Measurements from ENCODE around the gene GSG1L. TPM values are rescaled to one million over a fixed set of nuclear protein-coding genes. Genes with fewer than 3 reads are reported as not detected.
A peak's percentile ranks its signal among the peaks of the same experiment; 100 is the strongest.

Gene GSG1L
- total RNA-seq, 1 donor from 2014 or later = not detected

GRCh38 chr16:27921134-27921533 is 142.4 kb downstream of the GSG1L start:
- Mint-ChIP-seq H3K4me3 (no peak overlapping the region), H3K4me1 (peaks cover 6% of the 10 kb centered on the region)
- no peak for TF ChIP-seq CTCF (conservative IDR thresholded peaks at IDR 0.05)

GRCh38 chr16:27920391-27920891 is 143.1 kb downstream of the GSG1L start:
- no peaks in the 10 kb centered on the region for H3K36me3 Mint-ChIP-seq (ENCODE audit: low read depth)
- H3K27ac Mint-ChIP-seq (ENCODE audit: unreplicated experiment) = no peak overlapping the region
- H3K4me3 Mint-ChIP-seq = no peak overlapping the region
- peaks cover 80% of the 10 kb centered on the region for H3K27me3 Mint-ChIP-seq (ENCODE audit: low read depth)
- peaks cover 6% of the 10 kb centered on the region for H3K4me1 Mint-ChIP-seq
- peak; percentile 38 for DNase-seq (ENCODE audit: low read depth, low spot score)
- peak; percentile 62 for TF ChIP-seq CTCF (conservative IDR thresholded peaks at IDR 0.05)
- no peaks in the 10 kb centered on the region for H3K9me3 Mint-ChIP-seq

More at GRCh38 chr16:27921134-27921533, 142.4 kb downstream of the GSG1L start:
- Mint-ChIP-seq H3K9me3 (no peaks in the 10 kb centered on the region), H3K36me3 (ENCODE audit: low read depth) (no peaks in the 10 kb centered on the region), H3K27me3 (ENCODE audit: low read depth) (peaks cover 86% of the 10 kb centered on the region), H3K27ac (ENCODE audit: unreplicated experiment) (no peak overlapping the region)
- no peak for DNase-seq (ENCODE audit: low read depth, low spot score)

- DNase-seq (ENCODE audit: low read depth, low spot score) = no peak
- Mint-ChIP-seq H3K9me3 (no peaks in the 10 kb centered on the region), H3K27me3 (ENCODE audit: low read depth) (peaks cover 80% of the 10 kb centered on the region), H3K36me3 (ENCODE audit: low read depth) (no peaks in the 10 kb centered on the region), H3K4me3 (no peak overlapping the region), H3K27ac (ENCODE audit: unreplicated experiment) (no peak overlapping the region), H3K4me1 (peaks cover 6% of the 10 kb centered on the region)
- TF ChIP-seq CTCF (conservative IDR thresholded peaks at IDR 0.05) = no peak
Observed at GRCh38 chr16:27918755-27919154, 144.8 kb downstream of the GSG1L start.

GRCh38 chr16:27917949-27918348 is 145.6 kb downstream of the GSG1L start:
- no peaks in the 10 kb centered on the region for H3K36me3 Mint-ChIP-seq (ENCODE audit: low read depth)
- H3K27me3 Mint-ChIP-seq (ENCODE audit: low read depth) = peaks cover 77% of the 10 kb centered on the region
- DNase-seq (ENCODE audit: low read depth, low spot score) = no peak
- H3K4me1 Mint-ChIP-seq = peaks cover 6% of the 10 kb centered on the region
- no peak overlapping the region for H3K27ac Mint-ChIP-seq (ENCODE audit: unreplicated experiment)
- H3K9me3 Mint-ChIP-seq = no peaks in the 10 kb centered on the region
- no peak overlapping the region for H3K4me3 Mint-ChIP-seq
- TF ChIP-seq CTCF (conservative IDR thresholded peaks at IDR 0.05) = no peak

- no peak for TF ChIP-seq CTCF (conservative IDR thresholded peaks at IDR 0.05)
- Mint-ChIP-seq H3K27me3 (ENCODE audit: low read depth) (peaks cover 39% of the 10 kb centered on the region), H3K4me1 (no peaks in the 10 kb centered on the region), H3K36me3 (ENCODE audit: low read depth) (no peaks in the 10 kb centered on the region), H3K27ac (ENCODE audit: unreplicated experiment) (no peak overlapping the region), H3K4me3 (no peak overlapping the region), H3K9me3 (no peaks in the 10 kb centered on the region)
- DNase-seq (ENCODE audit: low read depth, low spot score) = no peak
Observed at GRCh38 chr16:27911486-27911885, 152.0 kb downstream of the GSG1L start.

Data from neural crest cell (in vitro differentiated cells).